GM08714 (cell line): ENCODE measurements around the gene DCUN1D3.
"Not testable (repeated sequence)": the region's sequence is repeated elsewhere in the genome, so short reads cannot be mapped to it uniquely, and the experiment has no call there.

Experiments
- H3K4me3 ChIP-seq: fragments of 200-500 bp; sonication (Bioruptor generic); 2 replicates; pipeline ENCODE4 v1.5.1; 2014; ENCODE audit warnings: mild to moderate bottlenecking, low read length, inconsistent platforms
- ZNF274 ChIP-seq: IDR thresholded peaks from 2 replicates; pipeline ENCODE4 v1.6.1; 2012; ENCODE audit warnings: mild to moderate bottlenecking, low read depth, low read length

Gene DCUN1D3

GRCh38 chr16:20930365-20930690, 30.2 kb upstream of the DCUN1D3 start:
- no peak overlapping the region for H3K4me3 ChIP-seq
- TF ChIP-seq ZNF274 = no peak

GRCh38 chr16:20929676-20930364, 29.7 kb upstream of the DCUN1D3 start:
- not testable (repeated sequence) for H3K4me3 ChIP-seq

- H3K4me3 ChIP-seq = no peak overlapping the region
- TF ChIP-seq ZNF274 = no peak
Observed at GRCh38 chr16:20928774-20929411, 28.7 kb upstream of the DCUN1D3 start.

- TF ChIP-seq ZNF274 = no peak
- no peak overlapping the region for H3K4me3 ChIP-seq
Observed at GRCh38 chr16:20925751-20926150, 25.6 kb upstream of the DCUN1D3 start.

GRCh38 chr16:20923876-20924275, 23.7 kb upstream of the DCUN1D3 start:
- no peak overlapping the region for H3K4me3 ChIP-seq
- TF ChIP-seq ZNF274 = no peak

- no peak overlapping the region for H3K4me3 ChIP-seq
- no peak for TF ChIP-seq ZNF274
Observed at GRCh38 chr16:20920799-20921198, 20.6 kb upstream of the DCUN1D3 start.

- TF ChIP-seq ZNF274 = no peak
- H3K4me3 ChIP-seq = no peak overlapping the region
Observed at GRCh38 chr16:20920091-20920490, 19.9 kb upstream of the DCUN1D3 start.

- TF ChIP-seq ZNF274 = no peak
- no peak overlapping the region for H3K4me3 ChIP-seq
Observed at GRCh38 chr16:20918486-20919239, 18.5 kb upstream of the DCUN1D3 start.

GRCh38 chr16:20916942-20917341, 16.8 kb upstream of the DCUN1D3 start:
- TF ChIP-seq ZNF274 = no peak
- H3K4me3 ChIP-seq = no peak overlapping the region

GRCh38 chr16:20916289-20916688, 16.1 kb upstream of the DCUN1D3 start:
- no peak for TF ChIP-seq ZNF274

GRCh38 chr16:20911361-20911760, 11.2 kb upstream of the DCUN1D3 start:
- no peak for TF ChIP-seq ZNF274
- no peak overlapping the region for H3K4me3 ChIP-seq

More at GRCh38 chr16:20916289-20916688, 16.1 kb upstream of the DCUN1D3 start:
- H3K4me3 ChIP-seq = no peak overlapping the region

- no peak overlapping the region for H3K4me3 ChIP-seq
- TF ChIP-seq ZNF274 = no peak
Observed at GRCh38 chr16:20910781-20911321, 10.7 kb upstream of the DCUN1D3 start.

GRCh38 chr16:20906341-20907255, 6.4 kb upstream of the DCUN1D3 start:
- H3K4me3 ChIP-seq = no peak overlapping the region

GRCh38 chr16:20905576-20905975, 5.4 kb upstream of the DCUN1D3 start:
- no peak overlapping the region for H3K4me3 ChIP-seq
- TF ChIP-seq ZNF274 = no peak

More at GRCh38 chr16:20906341-20907255, 6.4 kb upstream of the DCUN1D3 start:
- TF ChIP-seq ZNF274 = no peak
